GM12878 (cell line): ENCODE measurements around the gene KPTN. TPM values are rescaled to one million over a fixed set of nuclear protein-coding genes. Genes with fewer than 3 reads are reported as not detected.

ENCODE experiments used
- ATAC-seq: fragments of 200-7000 bp; cut with Tn5 transposase; 3 replicates; pipeline ENCODE4 v1.9.1; 2020; ENCODE audit warnings: mild to moderate bottlenecking, moderate library complexity
- BruUV-seq: library from RNA; stranded (reverse); fragments of 400-500 nt; replicated peaks from 2 replicates; lab custom pipeline; 2021; lab: Mats Ljungman, UMichigan
- CTCF ChIA-PET: fragments of 300-600 bp; sonication (Branson Sonifier 250); formaldehyde crosslinking; extraction: SDS; loops from one replicate; lab custom pipeline; 2021; ENCODE audit warnings: inconsistent platforms; lab: Yijun Ruan, JAX
- POLR2A ChIA-PET: fragments of 350-600 bp; formaldehyde crosslinking; extraction: SDS; loops from one replicate; lab custom pipeline; 2021; ENCODE audit warnings: inconsistent platforms; lab: Charles Lee
- RAD21 ChIA-PET: fragments of 300-600 bp; sonication (Branson Sonifier 250); formaldehyde crosslinking; loops from one replicate; lab custom pipeline; 2023; ENCODE audit warnings: antibody characterized with exemption; ENCODE audit not compliant: unreplicated experiment; lab: Charles Lee
- SMC1A ChIA-PET: fragments of 300-600 bp; sonication (Branson Sonifier 250); formaldehyde crosslinking; loops from one replicate; lab custom pipeline; 2023; ENCODE audit not compliant: unreplicated experiment, uncharacterized antibody; lab: Charles Lee
- DNase-seq: peaks from one replicate; pipeline ENCODE4 v3.0.0-alpha.2; 2011; ENCODE audit warnings: low read depth, low spot score
- FAIRE-seq: peaks from 3 replicates; lab custom pipeline; 2011; peaks lifted over from hg19 to GRCh38; lab: Jason Lieb, UNC
- H2AFZ ChIP-seq: 2 replicates; pipeline ENCODE4 v1.6.0; 2011; ENCODE audit warnings: low read depth, low read length, control low read depth; ENCODE audit not compliant: control insufficient read depth
- H3K27ac ChIP-seq: 2 replicates; pipeline ENCODE4 v1.5.1; 2011; ENCODE audit warnings: control low read depth; ENCODE audit not compliant: control insufficient read depth, insufficient read depth
- H3K27me3 ChIP-seq, 2 experiments: replicated peaks in 1 of 2; 2 replicates each; pipeline versions ENCODE4 v1.6.0 to v1.6.1; 2011; ENCODE audit warnings: low read length in 1 of 2; ENCODE audit not compliant: control insufficient read depth in 2 of 2, insufficient read depth in 2 of 2
- H3K36me3 ChIP-seq, 2 experiments: 2 replicates each; pipeline ENCODE4 v1.5.1; 2011; ENCODE audit warnings: low read length in 1 of 2; ENCODE audit not compliant: control insufficient read depth in 2 of 2, insufficient read depth in 2 of 2
- H3K4me1 ChIP-seq: 2 replicates; pipeline ENCODE4 v1.6.1; 2011; ENCODE audit warnings: mild to moderate bottlenecking, low read length, moderate library complexity, mixed read lengths; ENCODE audit not compliant: control insufficient read depth, insufficient read depth
- H3K4me2 ChIP-seq: 2 replicates; pipeline ENCODE4 v1.6.0; 2011; ENCODE audit warnings: control low read depth; ENCODE audit not compliant: control insufficient read depth, insufficient read depth
- H3K4me3 ChIP-seq: fragments of 200-600 bp; sonication (generic); 2 replicates; pipeline ENCODE4 v1.5.1; 2016
- H3K79me2 ChIP-seq: 2 replicates; pipeline ENCODE4 v1.6.0; 2011; ENCODE audit warnings: low read length; ENCODE audit not compliant: control insufficient read depth, insufficient read depth
- H3K9ac ChIP-seq: 2 replicates; pipeline ENCODE4 v1.8.0; 2011; ENCODE audit warnings: low read length, control low read depth, mixed read lengths; ENCODE audit not compliant: control insufficient read depth, insufficient read depth
- H3K9me3 ChIP-seq: replicated peaks from 3 replicates; pipeline ENCODE4 v1.5.1; 2011; ENCODE audit warnings: mild to moderate bottlenecking, low read length; ENCODE audit not compliant: control insufficient read depth, insufficient read depth
- H4K20me1 ChIP-seq: 2 replicates; pipeline ENCODE4 v1.6.0; 2011; ENCODE audit not compliant: control insufficient read depth, insufficient read depth
- CREB1 ChIP-seq: IDR thresholded peaks from 2 replicates; pipeline ENCODE4 v1.6.1; 2012; ENCODE audit warnings: low read depth, mild to moderate bottlenecking, inconsistent platforms
- HCFC1 ChIP-seq: fragments of 150-350 bp; IDR thresholded peaks from 2 replicates; pipeline ENCODE4 v1.6.1; 2014; ENCODE audit warnings: low read length
- JUND ChIP-seq: IDR thresholded peaks from 2 replicates; pipeline ENCODE4 v1.6.1; 2012; ENCODE audit warnings: low read depth, mild to moderate bottlenecking, low read length, improper control_type of control experiment, moderate library complexity
- KDM1A ChIP-seq: fragments of 200-600 bp; sonication (generic); IDR thresholded peaks from 2 replicates; pipeline ENCODE4 v1.6.1; 2016; ENCODE audit warnings: borderline replicate concordance
- NR2F1 ChIP-seq: fragments of 450-650 bp; conservative IDR thresholded peaks from 2 replicates; pipeline ENCODE4 v1.6.1; 2017; ENCODE audit warnings: mild to moderate bottlenecking
- PML ChIP-seq: IDR thresholded peaks from 2 replicates; pipeline ENCODE4 v1.6.1; 2012; ENCODE audit warnings: low read length, inconsistent platforms
- POLR2AphosphoS5 ChIP-seq: IDR thresholded peaks from 2 replicates; pipeline ENCODE4 v1.6.1; 2011; ENCODE audit warnings: mild to moderate bottlenecking, low read length, inconsistent platforms
- RAD51 ChIP-seq: fragments of 450-650 bp; IDR thresholded peaks from 2 replicates; pipeline ENCODE4 v1.6.1; 2016; ENCODE audit warnings: moderate library complexity, mild to moderate bottlenecking, inconsistent platforms
- RFX5 ChIP-seq: IDR thresholded peaks from 2 replicates; pipeline ENCODE4 v1.6.1; 2011; ENCODE audit warnings: low read depth, low read length, improper control_type of control experiment
- TCF3 ChIP-seq: IDR thresholded peaks from 2 replicates; pipeline ENCODE4 v1.6.1; 2012; ENCODE audit warnings: low read depth, mild to moderate bottlenecking, low read length, borderline replicate concordance; ENCODE audit not compliant: insufficient read depth
- WGBS: methylation state at CpG from one replicate; pipeline ENCODE4 v1.1.6; 2016; ENCODE audit warnings: low lambda C conversion rate; ENCODE audit not compliant: insufficient replicate concordance, insufficient coverage; ENCODE audit errors: missing lambda C conversion rate; 5-methylcytosine and 5-hydroxymethylcytosine counted together
- in situ Hi-C: fragments of 300-500 bp; cut with MboI; formaldehyde crosslinking; loops from 9 replicates; pipeline ENCODE4 v1.14.3; 2018; ENCODE audit warnings: mixed read lengths
- intact Hi-C: fragments of 100-400 bp; cut with micrococcal nuclease; formaldehyde crosslinking; loops from one replicate; pipeline ENCODE4 v1.14.2; 2022; ENCODE audit not compliant: unreplicated experiment
- polyA plus RNA-seq, 11 experiments: library from polyadenylated mRNA; depleted of rRNA in 4 of 11; unstranded in 6 of 11; stranded (reverse) in 5 of 11; fragments of >200 nt; fragmentation: Nextera tagmentation in 4 of 11; fragmentation: Illumina TruSeq in 1 of 11; extraction: Ambion mirVana in 4 of 11; extraction: Trizol in 1 of 11; gene quantifications; 1 replicate in 1 of 11; 2 replicates in 10 of 11; pipeline versions ENCODE4 v1.2.1 to v1.2.3, GENCODE V29; 2011 to 2016; ENCODE audit warnings: inconsistent platforms in 2 of 11, missing spikeins in 2 of 11, low read depth in 1 of 11
- total RNA-seq, 4 experiments: library from RNA; depleted of rRNA in 3 of 4; stranded (reverse); fragments of >200 nt in 3 of 4; fragmentation: Illumina TruSeq in 1 of 4; extraction: Trizol in 1 of 4; gene quantifications; 2 replicates each; pipeline versions ENCODE4 v1.2.1 to v1.2.3, GENCODE V29; 2013 to 2021
- TF ChIP-seq, protein P1 (sequence below): IDR thresholded peaks from 2 replicates; pipeline ENCODE4 v1.6.1; 2011; ENCODE audit warnings: low read depth, low read length, improper control_type of control experiment, borderline replicate concordance
- TF ChIP-seq, protein P2 (sequence below): fragments of 450-650 bp; IDR thresholded peaks from 2 replicates; pipeline ENCODE4 v1.6.1; 2014; ENCODE audit warnings: mild to moderate bottlenecking
- TF ChIP-seq, protein P3 (sequence below): fragments of 450-650 bp; IDR thresholded peaks from 2 replicates; pipeline ENCODE4 v1.6.1; 2018; ENCODE audit warnings: borderline replicate concordance, mild to moderate bottlenecking; ENCODE audit not compliant: partially characterized antibody
- TF ChIP-seq, protein P4 (sequence below): fragments of 450-650 bp; formaldehyde crosslinking; IDR thresholded peaks from 2 replicates; pipeline ENCODE4 v1.5.0; 2022; ENCODE audit warnings: mild to moderate bottlenecking, missing genetic modification characterization
- TF ChIP-seq, protein P5 (sequence below): fragments of 450-650 bp; IDR thresholded peaks from 2 replicates; pipeline ENCODE4 v1.6.1; 2016; ENCODE audit warnings: mild to moderate bottlenecking

KPTN gene
- total and polyA plus RNA-seq, 10 of the 15 experiments (the other 5 are each of a cell fraction or from before 2014, with no cell fraction given) = 0.60 to 10.1 (median 6.0) TPM

DNA sequence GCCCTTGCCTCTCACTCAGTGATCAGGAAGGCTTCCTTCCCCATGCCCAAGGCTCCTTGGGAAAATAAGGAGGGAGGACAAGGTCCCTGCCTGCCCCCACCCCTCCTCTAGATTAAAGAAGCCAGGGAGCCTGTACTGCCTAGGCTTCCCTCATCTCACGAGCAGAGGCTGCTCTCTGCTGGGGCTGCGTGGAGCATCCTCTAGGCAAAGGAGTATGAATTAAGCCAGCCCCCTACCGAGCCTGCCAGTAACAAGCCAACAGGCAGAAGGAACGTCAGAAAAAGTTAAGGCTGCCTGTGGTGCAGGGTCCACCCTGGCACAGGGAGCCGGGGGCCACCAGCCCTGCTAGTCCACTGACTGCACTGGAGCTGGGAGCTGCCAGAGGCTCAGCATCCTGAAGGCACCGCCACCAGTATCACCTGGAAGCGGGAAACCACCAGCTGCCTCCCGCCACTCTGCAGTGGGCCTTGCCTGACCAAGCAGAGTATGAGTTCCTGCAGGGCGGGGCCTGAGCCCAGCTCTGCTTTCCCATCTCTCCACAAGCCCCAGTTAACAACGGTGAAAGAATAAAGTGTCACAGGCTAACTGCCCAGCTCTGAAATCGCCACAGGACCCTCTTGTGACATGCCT lies 24.0 kb upstream of the KPTN start:
- Histone ChIP-seq H3K79me2 (peaks cover 55% of the 10 kb centered on the region), H4K20me1 (no peaks in the 10 kb centered on the region; the same call in 1 of the 2 replicates), H3K27me3 (no peaks in the 10 kb centered on the region), H3K4me1 (peaks cover 3% of the 10 kb centered on the region), H3K4me2 (no peak overlapping the region), H3K36me3 (peaks cover 18 to 20% of the 10 kb centered on the region in 2 experiments), H3K9ac (no peak overlapping the region), H3K27ac (no peak overlapping the region), H3K9me3 (no peaks in the 10 kb centered on the region), H2AFZ (no peak overlapping the region), H3K4me3 (no peak overlapping the region)
- ChIA-PET POLR2A (no interaction called here), CTCF (interaction anchor here (0.5 to 1.0 kb wide), 4 partner anchors 8 to 207 kb away, joined by 3 to 6 read pairs (median 4); no protein-coding TSS in a partner anchor), SMC1A (no interaction called here), RAD21 (no interaction called here)
- in situ Hi-C loops = no loop called here
- FAIRE-seq = no peak
- no peak for ATAC-seq
- 74% methylated on average over 11 of the region's 11 CpGs for WGBS
- no TSS peak for BruUV-seq
- DNase-seq = no peak
- intact Hi-C loops = no loop called here
- TF ChIP-seq, protein P1, sequence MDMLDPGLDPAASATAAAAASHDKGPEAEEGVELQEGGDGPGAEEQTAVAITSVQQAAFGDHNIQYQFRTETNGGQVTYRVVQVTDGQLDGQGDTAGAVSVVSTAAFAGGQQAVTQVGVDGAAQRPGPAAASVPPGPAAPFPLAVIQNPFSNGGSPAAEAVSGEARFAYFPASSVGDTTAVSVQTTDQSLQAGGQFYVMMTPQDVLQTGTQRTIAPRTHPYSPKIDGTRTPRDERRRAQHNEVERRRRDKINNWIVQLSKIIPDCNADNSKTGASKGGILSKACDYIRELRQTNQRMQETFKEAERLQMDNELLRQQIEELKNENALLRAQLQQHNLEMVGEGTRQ = no peak
- TF ChIP-seq HCFC1 (no peak), POLR2AphosphoS5 (no peak), KDM1A (no peak), JUND (no peak), RAD51 (no peak), PML (no peak), NR2F1 (no peak), RFX5 (no peak), CREB1 (no peak), TCF3 (no peak)
- TF ChIP-seq, protein P2, sequence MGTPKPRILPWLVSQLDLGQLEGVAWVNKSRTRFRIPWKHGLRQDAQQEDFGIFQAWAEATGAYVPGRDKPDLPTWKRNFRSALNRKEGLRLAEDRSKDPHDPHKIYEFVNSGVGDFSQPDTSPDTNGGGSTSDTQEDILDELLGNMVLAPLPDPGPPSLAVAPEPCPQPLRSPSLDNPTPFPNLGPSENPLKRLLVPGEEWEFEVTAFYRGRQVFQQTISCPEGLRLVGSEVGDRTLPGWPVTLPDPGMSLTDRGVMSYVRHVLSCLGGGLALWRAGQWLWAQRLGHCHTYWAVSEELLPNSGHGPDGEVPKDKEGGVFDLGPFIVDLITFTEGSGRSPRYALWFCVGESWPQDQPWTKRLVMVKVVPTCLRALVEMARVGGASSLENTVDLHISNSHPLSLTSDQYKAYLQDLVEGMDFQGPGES = no peak
- TF ChIP-seq, protein P3, sequence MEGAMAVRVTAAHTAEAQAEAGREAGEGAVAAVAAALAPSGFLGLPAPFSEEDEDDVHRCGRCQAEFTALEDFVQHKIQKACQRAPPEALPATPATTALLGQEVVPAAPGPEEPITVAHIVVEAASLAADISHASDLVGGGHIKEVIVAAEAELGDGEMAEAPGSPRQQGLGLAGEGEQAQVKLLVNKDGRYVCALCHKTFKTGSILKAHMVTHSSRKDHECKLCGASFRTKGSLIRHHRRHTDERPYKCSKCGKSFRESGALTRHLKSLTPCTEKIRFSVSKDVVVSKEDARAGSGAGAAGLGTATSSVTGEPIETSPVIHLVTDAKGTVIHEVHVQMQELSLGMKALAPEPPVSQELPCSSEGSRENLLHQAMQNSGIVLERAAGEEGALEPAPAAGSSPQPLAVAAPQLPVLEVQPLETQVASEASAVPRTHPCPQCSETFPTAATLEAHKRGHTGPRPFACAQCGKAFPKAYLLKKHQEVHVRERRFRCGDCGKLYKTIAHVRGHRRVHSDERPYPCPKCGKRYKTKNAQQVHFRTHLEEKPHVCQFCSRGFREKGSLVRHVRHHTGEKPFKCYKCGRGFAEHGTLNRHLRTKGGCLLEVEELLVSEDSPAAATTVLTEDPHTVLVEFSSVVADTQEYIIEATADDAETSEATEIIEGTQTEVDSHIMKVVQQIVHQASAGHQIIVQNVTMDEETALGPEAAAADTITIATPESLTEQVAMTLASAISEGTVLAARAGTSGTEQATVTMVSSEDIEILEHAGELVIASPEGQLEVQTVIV = no peak
- TF ChIP-seq, protein P4, sequence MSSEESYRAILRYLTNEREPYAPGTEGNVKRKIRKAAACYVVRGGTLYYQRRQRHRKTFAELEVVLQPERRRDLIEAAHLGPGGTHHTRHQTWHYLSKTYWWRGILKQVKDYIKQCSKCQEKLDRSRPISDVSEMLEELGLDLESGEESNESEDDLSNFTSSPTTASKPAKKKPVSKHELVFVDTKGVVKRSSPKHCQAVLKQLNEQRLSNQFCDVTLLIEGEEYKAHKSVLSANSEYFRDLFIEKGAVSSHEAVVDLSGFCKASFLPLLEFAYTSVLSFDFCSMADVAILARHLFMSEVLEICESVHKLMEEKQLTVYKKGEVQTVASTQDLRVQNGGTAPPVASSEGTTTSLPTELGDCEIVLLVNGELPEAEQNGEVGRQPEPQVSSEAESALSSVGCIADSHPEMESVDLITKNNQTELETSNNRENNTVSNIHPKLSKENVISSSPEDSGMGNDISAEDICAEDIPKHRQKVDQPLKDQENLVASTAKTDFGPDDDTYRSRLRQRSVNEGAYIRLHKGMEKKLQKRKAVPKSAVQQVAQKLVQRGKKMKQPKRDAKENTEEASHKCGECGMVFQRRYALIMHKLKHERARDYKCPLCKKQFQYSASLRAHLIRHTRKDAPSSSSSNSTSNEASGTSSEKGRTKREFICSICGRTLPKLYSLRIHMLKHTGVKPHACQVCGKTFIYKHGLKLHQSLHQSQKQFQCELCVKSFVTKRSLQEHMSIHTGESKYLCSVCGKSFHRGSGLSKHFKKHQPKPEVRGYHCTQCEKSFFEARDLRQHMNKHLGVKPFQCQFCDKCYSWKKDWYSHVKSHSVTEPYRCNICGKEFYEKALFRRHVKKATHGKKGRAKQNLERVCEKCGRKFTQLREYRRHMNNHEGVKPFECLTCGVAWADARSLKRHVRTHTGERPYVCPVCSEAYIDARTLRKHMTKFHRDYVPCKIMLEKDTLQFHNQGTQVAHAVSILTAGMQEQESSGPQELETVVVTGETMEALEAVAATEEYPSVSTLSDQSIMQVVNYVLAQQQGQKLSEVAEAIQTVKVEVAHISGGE (CRISPR knock-in tag) = no peak
- TF ChIP-seq, protein P5, sequence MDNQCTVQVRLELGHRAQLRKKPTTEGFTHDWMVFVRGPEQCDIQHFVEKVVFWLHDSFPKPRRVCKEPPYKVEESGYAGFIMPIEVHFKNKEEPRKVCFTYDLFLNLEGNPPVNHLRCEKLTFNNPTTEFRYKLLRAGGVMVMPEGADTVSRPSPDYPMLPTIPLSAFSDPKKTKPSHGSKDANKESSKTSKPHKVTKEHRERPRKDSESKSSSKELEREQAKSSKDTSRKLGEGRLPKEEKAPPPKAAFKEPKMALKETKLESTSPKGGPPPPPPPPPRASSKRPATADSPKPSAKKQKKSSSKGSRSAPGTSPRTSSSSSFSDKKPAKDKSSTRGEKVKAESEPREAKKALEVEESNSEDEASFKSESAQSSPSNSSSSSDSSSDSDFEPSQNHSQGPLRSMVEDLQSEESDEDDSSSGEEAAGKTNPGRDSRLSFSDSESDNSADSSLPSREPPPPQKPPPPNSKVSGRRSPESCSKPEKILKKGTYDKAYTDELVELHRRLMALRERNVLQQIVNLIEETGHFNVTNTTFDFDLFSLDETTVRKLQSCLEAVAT = no peak
